Brain microvascular endothelial cell (primary cell): ENCODE results near the gene LSG1.
"Not testable (repeated sequence)": the region's sequence is repeated elsewhere in the genome, so short reads cannot be mapped to it uniquely, and the experiment has no call there.

Experiments
- DNase-seq: peaks from one replicate; pipeline ENCODE4 v3.0.0-alpha.2; 2020
- H3K27ac ChIP-seq: fragments of 250-450 bp; sonication (Bioruptor Pico); 2 replicates; pipeline ENCODE4 v1.5.1; 2020; ENCODE audit warnings: mild to moderate bottlenecking, moderate library complexity
- H3K27me3 ChIP-seq: fragments of 250-450 bp; sonication (Bioruptor Pico); replicated peaks from 2 replicates; pipeline ENCODE4 v1.5.1; 2020; ENCODE audit warnings: mild to moderate bottlenecking
- H3K36me3 ChIP-seq: fragments of 250-450 bp; sonication (Bioruptor Pico); replicated peaks from 2 replicates; pipeline ENCODE4 v1.5.1; 2020; ENCODE audit warnings: mild to moderate bottlenecking
- H3K4me3 ChIP-seq: 2 replicates; pipeline ENCODE4 v1.5.1; 2011; ENCODE audit warnings: low read depth, mild to moderate bottlenecking, control low read depth, low read length, moderate library complexity
- CTCF ChIP-seq: IDR thresholded peaks from 2 replicates; pipeline ENCODE4 v1.5.1; 2011; ENCODE audit warnings: low read depth, mild to moderate bottlenecking, moderate library complexity, low read length, control low read depth, inconsistent platforms; ENCODE audit errors: missing control alignments
- in situ Hi-C: cut with HindIII; loops from 2 replicates; pipeline ENCODE4 v1.10.0; 2017; ENCODE audit warnings: low sequenced_read_pairs, low pct_ligation_motif_present

LSG1 gene

GRCh38 chr3:194610689-194611088 is 61.3 kb downstream of the LSG1 start:
- DNase-seq, result no peak
- Histone ChIP-seq H3K27me3 (no peaks in the 10 kb centered on the region), H3K27ac (no peak overlapping the region), H3K36me3 (peaks cover 16% of the 10 kb centered on the region), H3K4me3 (no peak overlapping the region)
- in situ Hi-C loops, result no loop called here
- no peak for TF ChIP-seq CTCF

GRCh38 chr3:194609601-194610000 is 62.4 kb downstream of the LSG1 start:
- no peak for TF ChIP-seq CTCF
- no peak for DNase-seq
- in situ Hi-C loops, result no loop called here
- Histone ChIP-seq H3K27me3 (no peaks in the 10 kb centered on the region), H3K36me3 (peaks cover 15% of the 10 kb centered on the region), H3K4me3 (no peak overlapping the region), H3K27ac (no peak overlapping the region)

GRCh38 chr3:194608981-194609380 is 63.0 kb downstream of the LSG1 start:
- TF ChIP-seq CTCF, result no peak
- Histone ChIP-seq H3K27me3 (no peaks in the 10 kb centered on the region), H3K27ac (no peak overlapping the region), H3K4me3 (no peak overlapping the region), H3K36me3 (peaks cover 21% of the 10 kb centered on the region)
- DNase-seq, result no peak
- in situ Hi-C loops, result no loop called here

- H3K27ac ChIP-seq, result no peak overlapping the region
- peaks cover 29% of the 10 kb centered on the region for H3K36me3 ChIP-seq
- no peak overlapping the region for H3K4me3 ChIP-seq
- no peak for DNase-seq
- peak; percentile 9 for TF ChIP-seq CTCF
- in situ Hi-C loops, result no loop called here
- H3K27me3 ChIP-seq, result no peaks in the 10 kb centered on the region
Observed at GRCh38 chr3:194607592-194608389, 64.2 kb downstream of the LSG1 start.

- Histone ChIP-seq H3K36me3 (peaks cover 32% of the 10 kb centered on the region), H3K27ac (no peak overlapping the region), H3K4me3 (no peak overlapping the region), H3K27me3 (no peaks in the 10 kb centered on the region)
- in situ Hi-C loops, result no loop called here
- TF ChIP-seq CTCF, result no peak
- no peak for DNase-seq
Observed at GRCh38 chr3:194606941-194607340, 65.0 kb downstream of the LSG1 start.

GRCh38 chr3:194606163-194606562 is 65.8 kb downstream of the LSG1 start:
- TF ChIP-seq CTCF, result no peak
- in situ Hi-C loops, result no loop called here
- Histone ChIP-seq H3K36me3 (peaks cover 39% of the 10 kb centered on the region), H3K27ac (no peak overlapping the region), H3K4me3 (no peak overlapping the region), H3K27me3 (no peaks in the 10 kb centered on the region)
- DNase-seq, result no peak

- H3K27me3 ChIP-seq, H3K27ac ChIP-seq, DNase-seq, H3K4me3 ChIP-seq, in situ Hi-C loops: not testable (repeated sequence)
- peaks cover 35% of the 10 kb centered on the region for H3K36me3 ChIP-seq
Observed at GRCh38 chr3:194605314-194605713, 66.7 kb downstream of the LSG1 start.
